ENCODE data around the gene ADIPOR2.

- no peak for TF ChIP-seq POLR2AphosphoS5 (IDR thresholded peaks at IDR 0.05; ENCODE audit: low read length)
- TF ChIP-seq SREBF1 (IDR thresholded peaks at IDR 0.05; ENCODE audit: low read length) = no peak
- 0 out of 6 replicates have a peak, but pooled peaks of 1 of the 3 experiments have one; percentile 4 for TF ChIP-seq CTCF (IDR thresholded peaks at IDR 0.05 in 2 of 3, conservative IDR thresholded peaks at IDR 0.05 in 1 of 3; ENCODE audit: control insufficient read depth in 2 of 3, extremely low read depth in 1 of 3, insufficient read depth in 1 of 3, low read depth in 3 of 3, low read length in 3 of 3)
- no peak for TF ChIP-seq SRF (IDR thresholded peaks at IDR 0.05; ENCODE audit: low read depth in 2 of 2, low read length in 2 of 2)
Observed at GRCh38 chr12:1691123-1692007, 495 bp downstream of the ADIPOR2 start.

All from GM12878 (cell line).